GM21786 (cell line): ENCODE data around the gene CKS1B.

ENCODE experiments used
- ATAC-seq: cut with Tn5 transposase; IDR thresholded peaks from one replicate; pipeline ENCODE4 v1.9.1; 2021; ENCODE audit not compliant: unreplicated experiment

CKS1B gene

GRCh38 chr1:155012776-155013602 lies 38.5 kb downstream of the CKS1B start:
- no peak for ATAC-seq

- ATAC-seq, result no peak
These were observed 39.2 kb downstream of the CKS1B start for GRCh38 chr1:155013632-155014031.

GRCh38 chr1:155014709-155015508 lies 40.4 kb downstream of the CKS1B start:
- no peak for ATAC-seq

GRCh38 chr1:155015527-155016230 lies 41.2 kb downstream of the CKS1B start:
- ATAC-seq, result no peak

- ATAC-seq, result no peak
These were observed 41.9 kb downstream of the CKS1B start for GRCh38 chr1:155016231-155016831.

- ATAC-seq, result peak; percentile 67
These were observed 42.8 kb downstream of the CKS1B start for GRCh38 chr1:155017041-155017945.

GRCh38 chr1:155017946-155018316 lies 43.5 kb downstream of the CKS1B start:
- no peak for ATAC-seq

GRCh38 chr1:155018617-155019348 lies 44.3 kb downstream of the CKS1B start:
- no peak for ATAC-seq

GRCh38 chr1:155019377-155020245 lies 45.1 kb downstream of the CKS1B start:
- no peak for ATAC-seq

- no peak for ATAC-seq
These were observed 47.9 kb downstream of the CKS1B start for GRCh38 chr1:155022136-155022926.

GRCh38 chr1:155022927-155023236 lies 48.4 kb downstream of the CKS1B start:
- ATAC-seq, result no peak

- ATAC-seq, result no peak
These were observed 49.1 kb downstream of the CKS1B start for GRCh38 chr1:155023627-155024026.

GRCh38 chr1:155024315-155024714 lies 49.8 kb downstream of the CKS1B start:
- ATAC-seq, result no peak

GRCh38 chr1:155026154-155026553 lies 51.7 kb downstream of the CKS1B start:
- no peak for ATAC-seq

- ATAC-seq, result no peak
These were observed 52.1 kb downstream of the CKS1B start for GRCh38 chr1:155026588-155026987.
